Fibroblast of lung (primary cell): ENCODE data around the gene GRHL3.

Experiments used
- EZH2 ChIP-seq: IDR thresholded peaks from 2 replicates; pipeline ENCODE4 v1.5.1; 2012; ENCODE audit warnings: low read length, control low read depth, mild to moderate bottlenecking; ENCODE audit errors: missing control alignments
- TF ChIP-seq, protein P1 (sequence below), 2 donors: IDR thresholded peaks in 1 of 2; conservative IDR thresholded peaks in 1 of 2; 1 replicate in 1 of 2; 2 replicates in 1 of 2; pipeline ENCODE4 v1.5.1; 2011 to 2012; ENCODE audit warnings: low read length in 2 of 2, control low read depth in 1 of 2, inconsistent platforms in 1 of 2, low read depth in 1 of 2, mild to moderate bottlenecking in 1 of 2

DNA sequence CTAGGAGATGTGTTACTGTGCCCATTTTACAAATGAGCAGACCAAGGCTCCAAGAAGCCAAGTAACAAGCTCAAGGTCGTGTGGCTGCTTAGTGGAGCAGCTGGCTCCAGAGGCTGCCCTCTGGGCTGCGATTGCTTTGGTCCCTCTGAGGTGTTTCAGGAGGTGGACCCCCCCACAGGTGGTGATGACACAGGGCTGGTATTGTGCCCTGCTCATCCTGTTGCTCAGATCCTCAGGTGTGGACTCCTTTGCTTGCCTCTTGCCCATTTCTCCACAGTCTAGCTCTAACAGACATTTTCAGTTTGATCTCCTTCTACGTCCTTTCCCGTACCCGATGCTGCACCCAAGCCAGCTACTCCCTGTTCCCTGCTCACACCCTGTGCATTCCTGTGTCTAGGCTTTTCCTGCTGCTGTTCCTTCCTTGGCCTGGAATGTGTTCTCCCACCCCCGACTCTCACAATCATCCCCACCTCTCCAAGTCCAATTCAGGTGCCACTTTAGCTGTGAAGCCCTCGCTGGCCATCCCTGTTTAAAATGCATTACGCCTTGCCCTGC is 28.1 kb upstream of the GRHL3 start:
- TF ChIP-seq, protein P1, sequence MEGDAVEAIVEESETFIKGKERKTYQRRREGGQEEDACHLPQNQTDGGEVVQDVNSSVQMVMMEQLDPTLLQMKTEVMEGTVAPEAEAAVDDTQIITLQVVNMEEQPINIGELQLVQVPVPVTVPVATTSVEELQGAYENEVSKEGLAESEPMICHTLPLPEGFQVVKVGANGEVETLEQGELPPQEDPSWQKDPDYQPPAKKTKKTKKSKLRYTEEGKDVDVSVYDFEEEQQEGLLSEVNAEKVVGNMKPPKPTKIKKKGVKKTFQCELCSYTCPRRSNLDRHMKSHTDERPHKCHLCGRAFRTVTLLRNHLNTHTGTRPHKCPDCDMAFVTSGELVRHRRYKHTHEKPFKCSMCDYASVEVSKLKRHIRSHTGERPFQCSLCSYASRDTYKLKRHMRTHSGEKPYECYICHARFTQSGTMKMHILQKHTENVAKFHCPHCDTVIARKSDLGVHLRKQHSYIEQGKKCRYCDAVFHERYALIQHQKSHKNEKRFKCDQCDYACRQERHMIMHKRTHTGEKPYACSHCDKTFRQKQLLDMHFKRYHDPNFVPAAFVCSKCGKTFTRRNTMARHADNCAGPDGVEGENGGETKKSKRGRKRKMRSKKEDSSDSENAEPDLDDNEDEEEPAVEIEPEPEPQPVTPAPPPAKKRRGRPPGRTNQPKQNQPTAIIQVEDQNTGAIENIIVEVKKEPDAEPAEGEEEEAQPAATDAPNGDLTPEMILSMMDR (conservative IDR thresholded peaks at IDR 0.05 in 1 of 2, IDR thresholded peaks at IDR 0.05 in 1 of 2; ENCODE audit: low read depth in 1 of 2, low read length in 2 of 2), result no peak
- TF ChIP-seq EZH2, result no peak
